Endothelial cell of umbilical vein (primary cell): ENCODE measurements around the gene HES6. TPM values are rescaled to one million over a fixed set of nuclear protein-coding genes. Genes with fewer than 3 reads are reported as not detected.

ENCODE experiments used
- BruUV-seq: library from RNA; stranded (reverse); fragments of 400-500 nt; replicated peaks from 2 replicates; lab custom pipeline; 2021; lab: Mats Ljungman, UMichigan
- CTCF ChIA-PET: fragments of 300-600, 350-600 bp; sonication (Branson Sonifier 250); formaldehyde crosslinking; loops from one replicate; lab custom pipeline; 2021; ENCODE audit warnings: antibody characterized with exemption, inconsistent platforms; lab: Charles Lee
- POLR2A ChIA-PET: fragments of 300-600, 350-600 bp; sonication (Branson Sonifier 250); formaldehyde crosslinking; loops from one replicate; lab custom pipeline; 2021; ENCODE audit warnings: antibody characterized with exemption, inconsistent platforms; lab: Charles Lee
- DNase-seq: peaks from one replicate; pipeline ENCODE4 v3.0.0-alpha.2; 2011; ENCODE audit warnings: low read depth, low spot score
- FAIRE-seq: peaks from 2 replicates; lab custom pipeline; 2011; peaks lifted over from hg19 to GRCh38; lab: Jason Lieb, UNC
- H2AFZ ChIP-seq: 2 replicates; pipeline ENCODE4 v1.6.0; 2012; ENCODE audit warnings: low read depth, low read length, control low read depth, inconsistent platforms
- H3K27ac ChIP-seq: 2 replicates; pipeline ENCODE4 v1.5.1; 2011; ENCODE audit warnings: low read depth, mild to moderate bottlenecking, control low read depth, low read length, moderate library complexity; ENCODE audit not compliant: insufficient read depth
- H3K27me3 ChIP-seq, 2 experiments: 2 replicates each; pipeline versions ENCODE4 v1.6.0 to v1.6.1; 2011; ENCODE audit warnings: low read length in 2 of 2, mixed read lengths in 1 of 2; ENCODE audit not compliant: control insufficient read depth in 2 of 2, insufficient read depth in 2 of 2
- H3K36me3 ChIP-seq, 2 experiments: 2 replicates in 1 of 2; 3 replicates in 1 of 2; pipeline ENCODE4 v1.5.1; 2011; ENCODE audit warnings: low read length in 2 of 2, mild to moderate bottlenecking in 1 of 2, moderate library complexity in 1 of 2; ENCODE audit not compliant: control insufficient read depth in 2 of 2, insufficient read depth in 2 of 2; ENCODE audit errors: extremely low read depth in 1 of 2
- H3K4me1 ChIP-seq: 3 replicates; pipeline ENCODE4 v1.5.1; 2011; ENCODE audit warnings: mild to moderate bottlenecking, low read length; ENCODE audit not compliant: control insufficient read depth, insufficient read depth; ENCODE audit errors: extremely low read depth
- H3K4me2 ChIP-seq: 2 replicates; pipeline ENCODE4 v1.6.1; 2011; ENCODE audit warnings: low read length, control low read depth, mixed read lengths; ENCODE audit not compliant: insufficient read depth
- H3K4me3 ChIP-seq, 3 experiments: fragments of 200-600 bp in 1 of 3; sonication (generic), shearing (Covaris generic) in 1 of 3; replicated peaks in 1 of 3; 2 replicates each; pipeline ENCODE4 v1.5.1; 2011 to 2016; ENCODE audit warnings: control low read depth in 3 of 3, low read length in 3 of 3, mild to moderate bottlenecking in 2 of 3, inconsistent platforms in 1 of 3, low read depth in 1 of 3, moderate library complexity in 1 of 3; ENCODE audit not compliant: insufficient read depth in 1 of 3
- H3K79me2 ChIP-seq: 2 replicates; pipeline ENCODE4 v1.6.0; 2012; ENCODE audit warnings: low read length, inconsistent platforms; ENCODE audit not compliant: control insufficient read depth, insufficient read depth
- H3K9ac ChIP-seq: replicated peaks from 2 replicates; pipeline ENCODE3; 2011; ENCODE audit warnings: low read length, control low read depth; ENCODE audit not compliant: insufficient read depth; ENCODE audit errors: extremely low read depth
- H3K9me1 ChIP-seq: replicated peaks from 3 replicates; pipeline ENCODE4 v1.6.0; 2011; ENCODE audit warnings: mild to moderate bottlenecking, low read length; ENCODE audit not compliant: control insufficient read depth, insufficient read depth; ENCODE audit errors: extremely low read depth
- H3K9me3 ChIP-seq: replicated peaks from 2 replicates; pipeline ENCODE4 v1.5.1; 2012; ENCODE audit warnings: low read length, inconsistent platforms; ENCODE audit not compliant: control insufficient read depth, insufficient read depth
- H4K20me1 ChIP-seq: replicated peaks from 2 replicates; pipeline ENCODE3; 2011; ENCODE audit warnings: mild to moderate bottlenecking, low read length; ENCODE audit not compliant: control insufficient read depth, insufficient read depth; ENCODE audit errors: extremely low read depth
- GATA2 ChIP-seq: IDR thresholded peaks from 2 replicates; pipeline ENCODE4 v1.7.0; 2011; ENCODE audit warnings: low read depth, mild to moderate bottlenecking, moderate library complexity, mixed read lengths, low read length; ENCODE audit not compliant: insufficient read length, insufficient read depth
- dilution Hi-C: fragments of 300-500 bp; cut with MboI; formaldehyde crosslinking; loops from one replicate; pipeline ENCODE4 v1.15.0; 2019; ENCODE audit warnings: low sequenced_read_pairs; ENCODE audit not compliant: extremely low pct_ligation_motif_present
- intact Hi-C: fragments of 100-400 bp; cut with micrococcal nuclease; formaldehyde crosslinking; loops from one replicate; pipeline ENCODE4 v1.10.0; 2022
- polyA plus RNA-seq, 4 experiments: library from polyadenylated mRNA; depleted of rRNA in 3 of 4; stranded (reverse) in 3 of 4; unstranded in 1 of 4; fragments of >200 nt; gene quantifications; 2 replicates each; pipeline versions ENCODE4 v1.2.1 to v1.2.3, GENCODE V29; 2011 to 2012; ENCODE audit warnings: missing spikeins in 1 of 4
- total RNA-seq: library from RNA; stranded (reverse); gene quantifications from 2 replicates; pipeline ENCODE4 v1.2.3, GENCODE V29; 2021
- TF ChIP-seq, protein P1 (sequence below), 2 donors: IDR thresholded peaks; 1 replicate in 1 of 2; 2 replicates in 1 of 2; pipeline ENCODE4 v1.5.1; 2011; ENCODE audit warnings: low read length in 2 of 2, mild to moderate bottlenecking in 2 of 2, moderate library complexity in 2 of 2, control low read depth in 1 of 2, inconsistent platforms in 1 of 2, low read depth in 1 of 2; ENCODE audit not compliant: insufficient read depth in 1 of 2; ENCODE audit errors: extremely low read depth in 1 of 2

HES6 gene
- total and polyA plus RNA-seq, 2 donors (not counting 3 experiments of a cell fraction or from before 2014, with no cell fraction given), result 2.2 to 5.1 TPM

DNA sequence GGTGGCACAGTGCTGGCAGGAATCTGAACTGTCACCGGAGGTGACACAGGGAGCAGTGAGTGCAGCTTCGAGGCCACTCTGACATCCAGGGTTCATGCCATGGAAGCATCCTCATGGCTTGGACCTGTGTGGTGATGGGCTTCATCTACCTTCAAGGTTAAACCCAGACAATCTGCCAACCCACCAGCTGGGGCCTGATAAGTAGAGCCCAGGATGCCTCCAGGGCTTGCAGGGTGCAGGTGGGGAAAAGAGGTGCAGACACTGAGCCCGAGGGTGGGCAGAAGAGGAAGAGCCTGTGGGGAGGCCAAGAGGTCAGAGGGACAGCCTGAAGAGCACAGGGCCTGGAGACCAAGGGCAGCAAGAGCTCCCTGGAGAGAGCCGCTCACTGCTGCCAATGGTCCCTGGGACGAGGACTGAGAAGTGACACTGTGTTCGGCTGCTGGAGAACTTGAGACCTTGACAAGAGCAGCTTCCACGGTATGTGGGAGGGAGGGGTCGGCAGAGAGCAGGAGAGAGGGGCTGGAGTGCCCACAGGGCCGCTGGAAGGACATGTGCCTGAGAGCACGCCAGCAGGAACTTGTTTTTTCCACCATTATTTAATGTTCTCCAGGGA, 8.1 kb upstream of the HES6 start:
- H3K4me3 ChIP-seq, result no peak overlapping the region
- no peaks in the 10 kb centered on the region for H3K27me3 ChIP-seq
- DNase-seq, result no peak
- POLR2A ChIA-PET, result no interaction called here
- no peaks in the 10 kb centered on the region for H3K4me1 ChIP-seq
- no TSS peak for BruUV-seq
- no peaks in the 10 kb centered on the region for H4K20me1 ChIP-seq
- no peaks in the 10 kb centered on the region for H3K9me3 ChIP-seq
- no peak overlapping the region for H3K4me2 ChIP-seq
- H3K27ac ChIP-seq, result no peak overlapping the region
- intact Hi-C loops, result loop anchor here (10.0 kb wide), 1 partner anchor 283 kb away; the partner anchor contains the start of gene UBE2F
- FAIRE-seq, result no peak
- TF ChIP-seq, protein P1, sequence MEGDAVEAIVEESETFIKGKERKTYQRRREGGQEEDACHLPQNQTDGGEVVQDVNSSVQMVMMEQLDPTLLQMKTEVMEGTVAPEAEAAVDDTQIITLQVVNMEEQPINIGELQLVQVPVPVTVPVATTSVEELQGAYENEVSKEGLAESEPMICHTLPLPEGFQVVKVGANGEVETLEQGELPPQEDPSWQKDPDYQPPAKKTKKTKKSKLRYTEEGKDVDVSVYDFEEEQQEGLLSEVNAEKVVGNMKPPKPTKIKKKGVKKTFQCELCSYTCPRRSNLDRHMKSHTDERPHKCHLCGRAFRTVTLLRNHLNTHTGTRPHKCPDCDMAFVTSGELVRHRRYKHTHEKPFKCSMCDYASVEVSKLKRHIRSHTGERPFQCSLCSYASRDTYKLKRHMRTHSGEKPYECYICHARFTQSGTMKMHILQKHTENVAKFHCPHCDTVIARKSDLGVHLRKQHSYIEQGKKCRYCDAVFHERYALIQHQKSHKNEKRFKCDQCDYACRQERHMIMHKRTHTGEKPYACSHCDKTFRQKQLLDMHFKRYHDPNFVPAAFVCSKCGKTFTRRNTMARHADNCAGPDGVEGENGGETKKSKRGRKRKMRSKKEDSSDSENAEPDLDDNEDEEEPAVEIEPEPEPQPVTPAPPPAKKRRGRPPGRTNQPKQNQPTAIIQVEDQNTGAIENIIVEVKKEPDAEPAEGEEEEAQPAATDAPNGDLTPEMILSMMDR (IDR thresholded peaks at IDR 0.05; ENCODE audit: extremely low read depth in 1 of 2, insufficient read depth in 1 of 2, low read depth in 1 of 2, low read length in 2 of 2), result no peak
- TF ChIP-seq GATA2, result no peak
- no peak overlapping the region for H2AFZ ChIP-seq
- H3K9ac ChIP-seq, result no peak overlapping the region
- H3K79me2 ChIP-seq, result no peaks in the 10 kb centered on the region
- dilution Hi-C loops, result no loop called here
- CTCF ChIA-PET, result interaction anchor here (4.6 kb wide), 1 partner anchor 15 kb away, joined by 24 read pairs; no protein-coding TSS in a partner anchor
- H3K36me3 ChIP-seq, result no peaks in the 10 kb centered on the region
- H3K9me1 ChIP-seq, result no peaks in the 10 kb centered on the region
